OCI-LY3 (cell line): Measurements from ENCODE around the gene PGS1.

Source experiments
- H2AFZ ChIP-seq: fragments of 200-600, 300-600 bp; shearing (Covaris generic); 2 replicates; pipeline ENCODE4 v1.6.0; 2014; ENCODE audit warnings: antibody characterized with exemption, low read depth, low read length
- H3K27ac ChIP-seq: fragments of 200-600, 300-600 bp; sonication (generic); 2 replicates; pipeline ENCODE4 v1.5.1; 2014; ENCODE audit warnings: mild to moderate bottlenecking, low read length, moderate library complexity, mixed read lengths
- H3K27me3 ChIP-seq: fragments of 200-600, 300-600 bp; sonication (generic); 2 replicates; pipeline ENCODE4 v1.6.1; 2014; ENCODE audit warnings: low read depth, low read length, mixed read lengths
- H3K36me3 ChIP-seq: fragments of 200-600, 300-600 bp; sonication (generic); replicated peaks from 2 replicates; pipeline ENCODE3; 2014; ENCODE audit warnings: low read depth, low read length, mixed read lengths
- H3K4me1 ChIP-seq: fragments of 300-600, 200-600 bp; sonication (generic); 2 replicates; pipeline ENCODE4 v1.6.1; 2014; ENCODE audit warnings: low read length, mixed read lengths
- H3K4me2 ChIP-seq: fragments of 200-600, 300-600 bp; sonication (generic); 2 replicates; pipeline ENCODE4 v1.6.1; 2014; ENCODE audit warnings: low read length, mixed read lengths
- H3K4me3 ChIP-seq: fragments of 300-600, 200-600 bp; sonication (generic); 2 replicates; pipeline ENCODE4 v1.5.1; 2014; ENCODE audit warnings: antibody characterized with exemption, mild to moderate bottlenecking, low read length, moderate library complexity
- H3K79me2 ChIP-seq: fragments of 300-600, 200-600 bp; shearing (Covaris generic); 2 replicates; pipeline ENCODE4 v1.6.1; 2014; ENCODE audit warnings: mild to moderate bottlenecking, low read length, mixed read lengths
- H3K9ac ChIP-seq: fragments of 300-600, 200-600 bp; shearing (Covaris generic); 2 replicates; pipeline ENCODE4 v1.6.0; 2014; ENCODE audit warnings: mild to moderate bottlenecking, low read length, moderate library complexity
- H3K9me3 ChIP-seq: fragments of 200-600, 300-600 bp; shearing (Covaris generic); 2 replicates; pipeline ENCODE4 v1.6.1; 2014; ENCODE audit warnings: low read length, mixed read lengths; ENCODE audit not compliant: insufficient read depth
- H4K20me1 ChIP-seq: fragments of 200-600, 300-600 bp; sonication (generic); 2 replicates; pipeline ENCODE4 v1.6.1; 2016; ENCODE audit warnings: low read length, mixed read lengths; ENCODE audit not compliant: insufficient read depth
- EZH2phosphoT487 ChIP-seq: fragments of 200-600 bp; shearing (Covaris generic); IDR thresholded peaks from 2 replicates; pipeline ENCODE4 v1.6.1; 2018; ENCODE audit warnings: antibody characterized with exemption, mixed run types, low read depth
- TF ChIP-seq, protein P1 (sequence below): fragments of 200-600, 300-600 bp; sonication (generic); IDR thresholded peaks from 2 replicates; pipeline ENCODE4 v1.5.1; 2014; ENCODE audit warnings: antibody characterized with exemption, low read length, low read depth

Gene PGS1

DNA sequence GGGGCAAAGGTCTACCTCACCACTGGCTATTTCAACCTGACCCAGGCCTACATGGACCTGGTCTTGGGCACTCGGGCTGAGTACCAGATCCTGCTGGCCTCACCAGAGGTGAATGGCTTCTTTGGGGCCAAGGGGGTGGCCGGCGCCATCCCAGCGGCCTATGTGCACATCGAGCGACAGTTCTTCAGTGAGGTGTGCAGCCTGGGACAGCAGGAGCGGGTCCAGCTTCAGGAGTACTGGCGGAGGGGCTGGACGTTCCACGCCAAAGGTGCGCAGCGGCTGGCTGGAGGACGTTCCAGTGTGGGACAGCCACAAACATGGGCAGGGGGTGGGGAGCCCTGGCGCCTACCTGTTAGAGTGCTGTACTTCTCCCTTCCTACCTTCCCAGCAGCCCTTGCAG lies 25.4 kb downstream of the PGS1 start:
- Histone ChIP-seq H3K36me3 (peaks cover 72% of the 10 kb centered on the region), H3K9ac (no peak overlapping the region), H3K27me3 (no peaks in the 10 kb centered on the region), H2AFZ (no peak overlapping the region), H3K4me3 (no peak overlapping the region), H3K9me3 (no peaks in the 10 kb centered on the region), H3K4me1 (no peaks in the 10 kb centered on the region), H4K20me1 (peaks cover 70% of the 10 kb centered on the region), H3K27ac (no peak overlapping the region), H3K79me2 (peaks cover 72% of the 10 kb centered on the region), H3K4me2 (no peak overlapping the region)
- TF ChIP-seq, protein P1, sequence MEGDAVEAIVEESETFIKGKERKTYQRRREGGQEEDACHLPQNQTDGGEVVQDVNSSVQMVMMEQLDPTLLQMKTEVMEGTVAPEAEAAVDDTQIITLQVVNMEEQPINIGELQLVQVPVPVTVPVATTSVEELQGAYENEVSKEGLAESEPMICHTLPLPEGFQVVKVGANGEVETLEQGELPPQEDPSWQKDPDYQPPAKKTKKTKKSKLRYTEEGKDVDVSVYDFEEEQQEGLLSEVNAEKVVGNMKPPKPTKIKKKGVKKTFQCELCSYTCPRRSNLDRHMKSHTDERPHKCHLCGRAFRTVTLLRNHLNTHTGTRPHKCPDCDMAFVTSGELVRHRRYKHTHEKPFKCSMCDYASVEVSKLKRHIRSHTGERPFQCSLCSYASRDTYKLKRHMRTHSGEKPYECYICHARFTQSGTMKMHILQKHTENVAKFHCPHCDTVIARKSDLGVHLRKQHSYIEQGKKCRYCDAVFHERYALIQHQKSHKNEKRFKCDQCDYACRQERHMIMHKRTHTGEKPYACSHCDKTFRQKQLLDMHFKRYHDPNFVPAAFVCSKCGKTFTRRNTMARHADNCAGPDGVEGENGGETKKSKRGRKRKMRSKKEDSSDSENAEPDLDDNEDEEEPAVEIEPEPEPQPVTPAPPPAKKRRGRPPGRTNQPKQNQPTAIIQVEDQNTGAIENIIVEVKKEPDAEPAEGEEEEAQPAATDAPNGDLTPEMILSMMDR: no peak
- TF ChIP-seq EZH2phosphoT487: no peak

DNA sequence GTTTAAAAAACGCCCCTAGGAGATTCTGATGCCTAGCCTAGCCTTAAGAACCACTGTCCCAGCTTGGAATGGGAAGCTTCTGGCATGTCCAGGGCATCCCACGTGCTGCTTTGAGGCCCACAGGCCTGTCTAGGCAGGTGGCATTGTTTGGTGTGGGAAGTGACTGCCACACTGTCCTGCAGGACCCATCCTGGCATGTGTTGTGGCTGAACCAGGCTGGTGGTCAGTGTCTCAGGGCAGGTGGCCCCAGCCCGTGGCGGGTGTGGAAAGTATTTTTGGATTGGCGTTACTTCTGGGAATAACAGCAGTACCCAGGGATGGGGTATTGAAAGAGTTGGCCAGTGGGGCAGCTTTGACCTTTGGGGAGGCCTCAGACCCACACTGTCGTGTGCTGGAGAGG lies 27.9 kb downstream of the PGS1 start:
- H3K27me3 ChIP-seq: no peaks in the 10 kb centered on the region
- no peak overlapping the region for H3K4me3 ChIP-seq
- H3K79me2 ChIP-seq: peaks cover 88% of the 10 kb centered on the region
- H3K9me3 ChIP-seq: no peaks in the 10 kb centered on the region
- no peak overlapping the region for H2AFZ ChIP-seq
- peaks cover 65% of the 10 kb centered on the region for H3K36me3 ChIP-seq
- H4K20me1 ChIP-seq: peaks cover 76% of the 10 kb centered on the region
- no peak overlapping the region for H3K4me2 ChIP-seq
- no peak overlapping the region for H3K27ac ChIP-seq
- H3K4me1 ChIP-seq: no peaks in the 10 kb centered on the region
- H3K9ac ChIP-seq: no peak overlapping the region
- no peak for TF ChIP-seq EZH2phosphoT487
- TF ChIP-seq, protein P1: no peak

DNA sequence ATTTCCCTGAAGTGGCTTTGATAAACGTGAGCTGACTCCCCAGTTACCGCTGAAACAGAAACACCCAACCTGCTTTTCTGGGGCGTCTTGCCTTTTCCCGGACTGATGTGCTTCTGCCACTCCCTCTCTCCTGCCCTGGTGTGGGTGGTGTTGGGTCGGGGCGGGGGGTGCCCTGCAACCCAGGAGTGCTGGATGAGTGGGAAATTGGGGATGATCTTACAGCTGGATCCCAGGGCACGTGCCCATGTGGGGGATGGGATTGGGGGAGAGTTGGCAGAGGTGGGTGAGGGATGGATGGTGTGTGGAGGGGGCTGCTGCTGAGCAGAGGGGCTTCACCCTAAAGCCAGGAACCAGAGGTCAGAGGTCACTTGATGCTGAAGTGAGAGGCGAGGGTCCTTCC lies 28.5 kb downstream of the PGS1 start:
- TF ChIP-seq, protein P1: no peak
- no peak for TF ChIP-seq EZH2phosphoT487
- no peak overlapping the region for H3K9ac ChIP-seq

DNA sequence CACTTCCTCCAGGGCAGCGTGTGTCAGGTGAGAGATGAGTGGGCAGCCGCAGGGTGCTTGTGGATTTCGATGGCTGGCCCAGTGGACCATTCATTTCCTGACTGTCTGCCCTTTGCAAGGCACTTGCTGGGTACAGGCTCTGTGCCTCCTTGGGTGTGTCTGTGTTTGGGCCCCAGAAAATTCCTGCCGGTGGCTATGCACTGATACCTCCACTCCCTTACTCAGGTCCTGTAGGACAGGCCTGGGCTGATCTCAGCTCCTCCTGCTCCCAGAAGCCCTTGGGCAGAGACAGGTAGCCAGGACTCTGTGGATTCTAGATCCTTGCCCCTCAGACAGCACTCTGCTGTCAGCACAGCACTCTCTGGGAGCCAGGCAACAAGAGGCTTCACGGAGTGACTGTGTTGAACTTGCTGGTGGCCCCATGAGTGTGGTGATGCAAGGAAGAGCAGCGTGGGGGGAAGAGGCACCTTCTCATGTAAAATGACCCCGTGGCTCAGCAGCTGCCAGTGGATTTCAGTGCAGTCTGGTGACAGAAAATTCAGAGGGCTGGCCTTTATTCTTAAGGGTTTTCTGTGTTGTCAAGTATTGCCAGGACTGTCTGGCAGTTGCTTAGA lies 29.0 kb downstream of the PGS1 start:
- H3K4me3 ChIP-seq: no peak overlapping the region
- H4K20me1 ChIP-seq: peaks cover 81% of the 10 kb centered on the region
- H3K36me3 ChIP-seq: peaks cover 68% of the 10 kb centered on the region
- H2AFZ ChIP-seq: no peak overlapping the region
- no peak overlapping the region for H3K27ac ChIP-seq
- H3K4me1 ChIP-seq: no peaks in the 10 kb centered on the region
- no peaks in the 10 kb centered on the region for H3K27me3 ChIP-seq
- no peak overlapping the region for H3K9ac ChIP-seq
- no peaks in the 10 kb centered on the region for H3K9me3 ChIP-seq
- H3K79me2 ChIP-seq: peaks cover 93% of the 10 kb centered on the region
- TF ChIP-seq, protein P1: no peak
- no peak for TF ChIP-seq EZH2phosphoT487
- no peak overlapping the region for H3K4me2 ChIP-seq

More for the DNA sequence above, 28.5 kb downstream of the PGS1 start:
- H3K27me3 ChIP-seq: no peaks in the 10 kb centered on the region
- no peaks in the 10 kb centered on the region for H3K4me1 ChIP-seq
- H3K4me2 ChIP-seq: no peak overlapping the region
- H3K27ac ChIP-seq: no peak overlapping the region
- H2AFZ ChIP-seq: no peak overlapping the region
- H3K36me3 ChIP-seq: peaks cover 62% of the 10 kb centered on the region
- H3K79me2 ChIP-seq: peaks cover 88% of the 10 kb centered on the region
- no peaks in the 10 kb centered on the region for H3K9me3 ChIP-seq
- peaks cover 78% of the 10 kb centered on the region for H4K20me1 ChIP-seq
- H3K4me3 ChIP-seq: no peak overlapping the region
